HG02759 (cell line): ENCODE data around the gene STX2.
"Not testable (repeated sequence)": the region's sequence is repeated elsewhere in the genome, so short reads cannot be mapped to it uniquely, and the experiment has no call there.

ENCODE experiments used
- ATAC-seq: cut with Tn5 transposase; IDR thresholded peaks from one replicate; pipeline ENCODE4 v1.9.1; 2021; ENCODE audit warnings: mild to moderate bottlenecking, moderate library complexity; ENCODE audit not compliant: unreplicated experiment

STX2 gene

DNA sequence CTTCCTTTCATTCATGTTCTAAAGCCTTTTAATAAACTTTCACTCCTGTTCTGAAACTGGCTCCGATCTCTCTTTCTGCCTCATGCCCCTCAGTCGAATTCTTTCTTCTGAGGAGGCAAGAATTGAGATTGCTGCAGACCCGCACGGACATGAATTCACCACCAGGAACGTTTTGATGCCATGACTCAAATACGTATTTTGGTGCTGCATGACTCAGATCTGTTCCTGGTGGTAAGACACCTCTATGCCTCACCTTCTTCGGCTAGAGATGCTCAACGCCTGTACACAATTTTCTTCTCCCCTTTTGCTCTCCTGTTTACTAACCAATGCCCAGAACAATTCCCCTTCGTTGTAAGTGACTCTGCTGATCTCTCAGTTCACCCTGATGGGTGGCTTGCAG, 70.9 kb downstream of the STX2 start:
- no peak for ATAC-seq

DNA sequence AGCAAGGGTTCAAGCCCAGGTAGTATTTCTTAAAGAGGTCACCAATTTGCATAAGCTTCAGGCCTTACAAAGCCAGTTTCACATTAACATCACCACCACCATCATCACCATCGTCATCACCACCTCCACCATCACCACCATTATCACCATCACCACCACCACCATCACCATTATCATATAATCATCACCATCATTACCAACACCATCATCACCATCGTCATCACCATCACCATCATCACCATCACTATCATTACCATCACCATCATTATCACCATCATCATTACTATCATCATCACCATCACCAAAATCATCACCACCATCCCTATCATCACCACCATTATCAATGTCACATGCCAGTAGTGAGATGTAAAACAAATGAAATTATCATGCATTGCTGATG, 72.6 kb downstream of the STX2 start:
- ATAC-seq, result no peak

DNA sequence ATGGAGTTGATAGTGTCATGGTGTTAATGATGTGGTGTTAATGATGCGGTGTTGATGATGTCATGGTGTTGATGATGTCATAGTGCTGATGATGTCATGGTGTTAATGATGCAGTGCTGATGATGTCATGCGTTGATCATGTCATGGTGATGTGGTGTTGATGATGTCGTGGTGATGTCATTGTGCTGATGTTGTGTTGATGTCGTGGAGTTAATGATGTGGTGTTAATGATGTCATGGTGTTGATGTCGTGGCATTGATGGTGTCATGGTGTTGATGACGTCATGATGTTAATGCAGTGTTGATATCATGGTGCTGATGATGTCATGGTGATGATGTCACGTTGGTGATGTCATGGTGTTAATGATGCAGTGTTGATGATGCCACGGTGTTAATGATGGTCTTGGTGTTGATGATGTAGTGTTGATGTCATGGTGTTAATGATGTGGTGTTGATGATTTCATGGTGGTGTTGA, 73.8 kb downstream of the STX2 start:
- ATAC-seq, result no peak

DNA sequence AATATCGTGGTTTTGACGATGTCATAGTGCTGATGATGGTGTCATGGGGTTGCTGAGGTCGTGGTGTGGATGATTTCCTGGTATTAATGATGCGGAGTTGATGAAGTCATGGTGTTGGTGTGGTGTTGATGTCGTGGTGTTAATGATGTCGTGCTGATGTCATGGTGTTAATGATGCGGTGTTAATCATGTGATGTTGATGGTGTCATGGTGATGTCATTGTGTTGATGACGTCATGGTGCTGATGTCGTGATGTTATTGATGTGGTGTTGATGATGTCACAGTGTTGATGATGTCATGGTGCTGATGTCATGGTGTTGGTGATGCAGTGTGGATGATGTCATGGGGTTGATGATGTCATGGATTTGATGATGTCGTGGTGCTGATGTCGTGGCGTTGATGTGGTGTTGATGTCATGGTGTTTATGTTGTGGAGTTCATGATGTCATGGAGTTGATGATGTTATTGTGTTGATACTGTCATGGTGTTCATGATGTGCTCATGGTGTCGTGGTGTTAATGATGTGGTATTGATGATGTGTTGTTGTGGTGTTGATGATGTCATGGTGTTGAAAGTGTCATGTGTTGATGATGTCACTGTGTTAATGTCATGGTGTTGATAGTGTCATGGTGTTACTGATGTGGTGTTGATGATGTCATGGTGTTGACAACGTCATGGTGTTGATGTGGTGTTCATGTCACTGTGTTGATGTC, 74.4 kb downstream of the STX2 start:
- no peak for ATAC-seq

DNA sequence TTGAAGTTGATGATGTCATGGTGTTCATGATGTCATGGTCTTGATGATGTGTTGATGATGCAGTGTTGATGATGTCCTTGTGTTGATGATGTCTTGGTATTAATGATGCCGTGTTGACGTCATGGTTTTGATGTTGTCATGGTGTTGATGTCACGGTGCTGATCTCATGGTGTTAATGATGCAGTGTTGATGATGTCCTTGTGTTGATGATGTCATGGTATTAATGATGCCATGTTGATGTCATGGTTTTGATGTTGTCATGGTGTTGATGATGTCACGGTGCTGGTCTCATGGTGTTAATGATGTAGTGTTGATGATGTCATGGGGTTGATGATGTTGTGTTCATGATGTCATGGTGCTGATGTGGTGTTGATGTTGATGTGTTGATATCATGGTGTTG, 75.0 kb downstream of the STX2 start:
- no peak for ATAC-seq

DNA sequence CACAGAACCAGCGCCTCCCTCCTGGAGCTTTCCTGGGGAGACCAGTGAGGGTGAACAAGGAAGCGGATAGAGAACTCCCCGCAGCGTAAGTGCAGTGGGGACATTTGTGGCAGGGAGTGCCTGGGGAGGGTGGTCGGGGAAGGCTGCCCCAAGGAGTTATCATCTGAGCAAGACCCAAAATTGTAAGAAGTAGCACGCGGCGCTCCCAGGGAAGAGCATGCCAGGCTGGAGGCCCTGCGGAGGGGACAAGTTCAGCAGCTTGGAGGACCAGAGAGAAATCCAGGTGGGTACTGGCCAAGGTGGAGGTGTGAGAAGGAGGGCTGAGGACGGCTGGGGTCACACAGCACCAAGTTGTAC, 76.8 kb downstream of the STX2 start:
- ATAC-seq, result no peak

DNA sequence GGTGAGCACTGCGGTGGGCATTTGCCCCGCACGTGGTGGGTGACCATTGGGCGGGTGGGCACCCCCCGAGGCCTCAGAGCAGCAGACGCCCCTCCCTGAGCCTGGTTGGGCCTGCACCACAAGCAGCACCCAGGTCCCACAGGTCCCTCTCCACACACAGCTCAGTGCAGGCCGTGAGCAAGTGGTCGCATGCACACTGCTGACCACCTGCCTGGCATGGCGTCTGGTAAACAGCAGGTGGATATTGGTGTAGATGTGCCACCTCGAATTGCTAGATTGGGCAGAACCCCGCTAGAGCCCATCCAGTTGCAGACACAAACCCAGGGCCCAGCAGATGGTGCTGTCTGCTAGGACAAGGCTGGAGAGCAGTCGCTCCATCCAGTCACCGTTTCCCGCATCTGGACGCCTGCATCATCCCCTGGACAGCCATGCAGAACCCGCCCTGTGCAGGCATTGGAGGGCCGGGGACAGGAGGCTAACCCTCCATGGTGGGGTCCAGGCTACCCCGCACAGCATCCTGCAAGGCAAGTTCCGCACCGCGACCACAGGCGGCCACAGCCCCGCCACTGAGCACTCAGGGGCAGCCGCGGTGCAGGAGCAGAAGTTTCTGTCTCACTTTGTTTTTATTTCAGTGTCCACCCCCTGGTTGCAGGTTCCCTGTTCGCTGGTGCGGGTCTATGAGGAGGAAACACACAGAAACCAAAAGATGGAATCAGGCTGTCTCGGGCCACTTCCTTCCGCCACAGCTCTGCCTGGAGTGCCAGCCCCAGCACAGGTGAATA, 77.3 kb downstream of the STX2 start:
- ATAC-seq, result peak; percentile 64

DNA sequence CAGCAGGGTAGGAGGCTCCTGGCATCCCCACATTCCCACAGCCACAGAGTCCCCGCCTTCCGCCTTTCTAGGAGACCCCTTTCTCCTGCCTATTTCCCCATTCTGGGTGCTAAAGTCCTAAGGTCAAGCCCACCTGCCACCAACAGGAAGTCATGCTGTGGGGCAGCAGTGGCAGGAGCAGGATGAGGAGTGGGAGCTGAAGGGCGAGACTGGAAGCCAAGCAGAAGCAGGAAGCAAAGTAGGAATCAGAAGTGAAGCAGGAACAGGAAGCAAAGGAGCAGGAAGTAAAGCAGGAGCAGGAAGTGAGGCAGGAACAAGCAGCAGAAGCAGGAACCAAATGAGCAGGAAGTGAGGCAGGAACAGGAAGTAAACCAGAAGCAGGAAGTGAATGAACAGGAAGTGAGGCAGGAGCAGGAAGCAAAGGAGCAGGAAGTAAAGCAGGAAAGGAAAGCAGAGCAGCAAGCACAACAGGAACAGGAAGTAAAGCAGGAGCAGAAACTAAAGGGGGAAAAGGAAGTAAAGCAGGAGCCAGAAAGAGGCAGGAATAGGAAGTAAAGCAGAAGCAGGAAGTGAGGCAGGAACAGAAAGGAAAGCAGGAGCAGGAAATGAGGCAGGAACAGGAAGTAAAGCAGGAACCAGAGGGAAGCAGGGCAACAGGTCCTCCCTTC, 84.7 kb downstream of the STX2 start:
- no peak for ATAC-seq

DNA sequence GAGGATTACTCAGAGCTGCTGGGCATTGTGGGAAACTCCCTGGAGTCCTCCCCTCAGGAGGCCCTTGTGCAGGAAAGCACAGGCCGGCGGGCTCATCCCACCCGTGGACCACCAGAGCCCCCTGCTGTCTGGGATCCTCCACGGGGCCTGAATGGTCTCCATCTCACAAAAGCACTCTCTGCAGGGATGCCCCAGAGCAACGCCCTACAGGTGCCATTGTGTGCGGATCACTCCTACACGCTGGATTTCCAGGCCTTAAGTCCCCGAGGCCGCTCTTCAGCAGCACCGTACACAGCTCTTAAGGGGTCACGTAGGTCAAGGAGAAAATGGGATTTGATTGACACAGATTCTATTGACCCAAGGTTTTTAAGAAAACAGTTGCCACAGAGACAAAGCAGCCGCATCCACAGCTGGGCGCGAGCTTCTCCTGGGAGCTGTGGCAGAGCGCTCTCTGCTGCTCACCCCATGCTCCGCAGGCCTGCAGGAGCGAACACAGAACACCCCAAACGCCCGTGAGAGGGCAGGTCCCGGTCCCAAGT, 86.3 kb downstream of the STX2 start:
- ATAC-seq, result no peak

DNA sequence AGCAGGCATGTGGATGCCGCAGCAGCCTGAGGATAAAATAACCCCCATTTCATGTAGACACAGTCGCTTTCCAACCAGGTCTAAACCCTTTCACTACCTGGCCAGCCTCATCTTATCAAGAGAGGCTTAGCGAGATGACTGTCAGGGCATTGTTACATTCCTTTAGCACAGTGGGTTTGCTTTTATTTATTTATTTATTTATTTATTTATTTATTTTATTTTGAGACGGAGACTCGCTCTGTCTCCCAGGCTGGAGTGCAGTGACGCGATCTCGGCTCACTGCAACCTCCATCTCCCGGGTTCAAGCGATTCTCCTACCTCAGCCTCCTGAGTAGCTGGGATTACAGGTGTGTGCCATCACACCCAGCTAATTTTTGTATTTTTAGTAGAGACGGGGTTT, 87.0 kb downstream of the STX2 start:
- ATAC-seq, result not testable (repeated sequence)

DNA sequence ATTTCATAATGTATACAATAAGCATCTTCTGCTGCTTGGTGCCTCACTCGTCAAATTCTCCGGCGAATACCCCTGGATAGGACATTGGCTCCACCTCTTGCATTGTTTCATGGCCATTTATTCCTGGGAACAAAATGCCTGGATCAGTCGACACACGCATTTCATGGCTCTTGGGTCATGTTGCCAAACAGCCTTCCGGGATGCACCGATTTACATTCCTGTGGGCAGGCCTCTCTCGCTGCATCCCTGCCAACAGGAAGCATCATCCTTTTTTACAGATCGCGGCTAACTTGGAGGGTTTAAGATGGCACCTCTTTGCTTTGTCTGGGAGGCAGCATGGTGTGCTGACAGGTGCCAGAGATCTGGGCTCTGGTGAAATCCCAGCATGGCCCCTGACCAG, 90.3 kb downstream of the STX2 start:
- ATAC-seq, result no peak

DNA sequence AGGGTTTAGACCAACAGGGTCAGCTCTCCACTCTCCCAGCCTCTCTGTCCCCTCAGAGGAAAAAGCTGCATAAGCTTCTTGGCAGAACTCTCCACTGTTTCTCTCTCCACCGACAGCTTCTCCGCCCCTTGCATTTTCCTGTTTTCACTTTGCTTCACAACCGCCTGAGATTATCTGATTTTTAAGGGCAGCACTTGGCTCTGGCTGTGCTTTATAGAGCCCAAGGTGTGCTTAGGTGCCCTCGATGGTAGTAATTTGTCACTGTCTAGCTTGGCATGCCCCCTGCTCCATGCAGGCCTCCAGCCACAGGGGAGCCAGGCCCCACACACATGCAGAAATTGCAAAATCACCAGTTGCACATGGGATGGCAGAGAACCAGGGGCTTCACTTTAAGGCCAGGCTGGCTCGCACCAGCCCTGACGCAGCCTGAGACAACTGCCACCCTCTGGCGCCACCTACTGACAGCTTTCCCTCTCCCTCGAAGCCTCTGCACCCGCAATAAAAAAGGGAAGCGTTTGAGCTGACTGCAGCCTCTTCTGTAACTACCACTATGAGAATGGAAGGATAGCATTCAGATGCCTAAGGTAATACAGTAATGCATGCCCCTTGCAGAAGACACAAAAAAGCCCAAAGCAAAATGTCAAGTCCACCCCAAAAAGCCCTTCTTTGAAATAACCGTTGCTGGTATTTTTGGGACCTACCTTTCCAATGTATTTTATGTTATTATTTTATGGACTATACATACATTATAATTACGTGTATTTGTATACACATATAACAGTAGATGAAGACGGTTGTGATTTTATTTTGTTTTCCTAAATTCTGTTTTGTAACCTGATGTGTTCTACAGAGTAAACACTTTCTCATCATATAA, 90.9 kb downstream of the STX2 start:
- peak; percentile 93 for ATAC-seq

DNA sequence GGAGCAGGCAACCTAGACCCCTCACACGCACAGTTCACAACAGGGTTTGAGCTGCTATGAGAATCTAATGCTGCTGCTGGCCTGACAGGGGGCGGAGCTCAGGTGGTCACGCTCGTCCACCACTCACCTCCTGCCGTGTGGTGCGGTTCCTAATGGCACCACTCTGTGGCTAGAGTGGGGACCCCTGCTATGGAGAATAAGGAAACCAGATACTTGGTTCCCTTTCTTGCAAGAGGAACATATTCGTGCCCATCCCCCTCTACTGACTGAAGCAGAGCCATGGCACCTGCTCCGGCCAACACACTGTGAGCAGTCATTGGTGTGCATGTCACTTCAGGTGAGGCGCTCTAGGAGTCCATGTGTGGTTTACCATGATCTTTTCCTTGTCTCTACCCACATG, 92.5 kb downstream of the STX2 start:
- ATAC-seq, result no peak

DNA sequence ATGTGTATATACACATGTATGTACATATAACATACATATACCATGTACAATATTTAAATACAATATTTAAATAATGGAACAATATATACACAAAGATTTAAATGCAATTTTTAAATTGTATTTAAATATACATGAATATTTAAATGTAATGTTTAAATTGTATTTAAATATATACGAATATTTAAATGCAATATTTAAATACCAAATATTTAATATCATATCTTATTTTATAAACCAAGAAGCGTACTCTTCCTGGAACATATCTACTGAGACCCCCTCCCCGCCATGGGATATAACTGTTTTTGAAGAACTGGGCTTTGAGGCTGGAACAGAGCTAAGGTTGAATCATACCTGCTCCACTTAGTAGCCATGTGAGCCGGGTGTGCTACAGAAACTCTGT, 93.1 kb downstream of the STX2 start:
- no peak for ATAC-seq

DNA sequence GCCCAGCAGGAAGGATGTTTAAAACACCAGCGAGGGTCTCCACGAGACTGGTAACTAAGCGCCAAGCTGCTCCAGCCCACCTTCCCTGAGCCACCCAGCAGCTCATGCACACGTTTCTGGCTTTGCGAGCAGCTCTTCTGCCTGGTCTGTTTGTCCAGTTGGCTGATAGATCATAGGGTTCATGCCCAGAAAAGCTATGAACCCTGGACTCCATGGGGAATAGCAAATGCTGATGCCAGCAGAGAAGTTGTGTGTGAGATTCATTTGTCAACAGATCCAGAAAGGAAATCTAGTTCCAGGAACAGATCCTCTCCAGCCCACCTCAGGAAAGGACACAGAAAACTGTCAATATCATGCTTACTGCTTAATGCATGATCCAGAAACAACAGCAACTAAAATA, 94.8 kb downstream of the STX2 start:
- no peak for ATAC-seq

DNA sequence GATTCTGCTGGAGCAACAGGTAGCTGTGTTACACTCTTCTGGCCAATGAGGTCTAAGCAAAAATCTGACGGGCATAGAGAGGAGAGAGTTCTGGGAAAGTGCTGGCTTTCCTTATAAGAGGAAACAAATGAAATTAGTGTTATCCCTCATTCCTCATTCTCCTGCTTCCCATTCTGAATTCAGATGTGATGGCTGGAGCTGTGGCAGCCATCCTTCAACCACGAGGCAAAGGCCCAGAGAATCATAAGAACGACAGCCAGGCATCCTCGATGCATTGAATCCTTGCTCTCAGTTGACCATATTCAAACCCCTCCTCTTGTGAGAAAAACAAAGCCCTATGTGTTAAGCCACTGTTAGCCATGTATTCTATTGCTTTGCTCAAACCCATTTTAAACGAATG, 95.4 kb downstream of the STX2 start:
- no peak for ATAC-seq

DNA sequence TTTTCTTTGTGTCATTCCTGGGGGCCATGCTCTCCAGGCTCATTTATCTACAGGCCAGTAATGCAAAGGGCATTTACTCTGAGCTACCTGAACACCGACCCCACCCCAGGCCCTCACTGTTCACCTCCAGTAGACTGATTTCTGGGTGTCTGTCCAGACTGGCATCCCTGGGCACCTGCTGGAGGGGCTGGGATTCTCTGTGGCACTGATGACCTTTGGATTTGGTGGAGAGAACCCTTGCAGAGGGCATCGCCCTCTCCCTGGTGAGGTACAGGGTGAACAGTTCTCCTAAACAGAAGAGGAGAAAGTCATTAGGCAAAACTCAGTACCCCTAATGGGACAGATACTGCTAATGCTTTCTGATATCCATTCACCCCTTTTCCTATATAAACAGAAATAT, 95.9 kb downstream of the STX2 start:
- ATAC-seq, result no peak

DNA sequence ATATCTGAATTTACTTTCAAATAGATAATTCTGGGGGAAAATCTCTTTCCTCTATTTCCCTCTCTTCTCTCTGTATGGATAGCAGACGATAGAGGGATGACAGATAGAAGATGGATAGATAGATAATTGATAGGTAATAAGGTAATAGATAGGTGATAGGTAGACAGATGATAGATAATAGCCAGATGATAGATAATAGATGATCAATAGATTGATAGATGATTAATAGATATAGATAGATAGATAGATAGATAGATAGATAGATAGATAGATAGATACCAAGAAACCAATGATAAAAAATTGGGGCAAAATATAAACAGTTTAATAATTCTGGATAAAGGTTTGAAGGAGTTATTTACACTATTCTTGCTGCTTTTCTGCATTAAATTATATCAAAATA, 96.3 kb downstream of the STX2 start:
- ATAC-seq, result no peak

DNA sequence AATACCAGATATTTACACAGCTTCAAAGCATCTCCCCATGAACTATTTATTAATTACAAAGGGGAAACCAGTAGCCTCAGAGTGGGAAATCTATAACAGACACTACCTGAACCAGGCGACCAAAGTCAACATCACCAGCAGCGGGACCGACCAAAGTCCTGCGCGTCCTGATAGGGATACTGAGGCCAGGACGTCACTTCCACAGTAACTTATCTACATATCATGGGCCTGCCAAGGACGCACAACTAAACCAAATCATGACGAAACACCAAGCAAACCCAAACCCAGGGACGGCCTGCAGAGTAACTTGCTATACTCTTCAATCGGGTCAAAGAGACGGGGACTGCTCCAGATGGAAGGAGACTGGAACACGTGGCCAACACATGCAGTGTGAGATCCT, 96.9 kb downstream of the STX2 start:
- no peak for ATAC-seq
